ENCODE measurements around the gene PLPP6.

- TF ChIP-seq, protein P1, sequence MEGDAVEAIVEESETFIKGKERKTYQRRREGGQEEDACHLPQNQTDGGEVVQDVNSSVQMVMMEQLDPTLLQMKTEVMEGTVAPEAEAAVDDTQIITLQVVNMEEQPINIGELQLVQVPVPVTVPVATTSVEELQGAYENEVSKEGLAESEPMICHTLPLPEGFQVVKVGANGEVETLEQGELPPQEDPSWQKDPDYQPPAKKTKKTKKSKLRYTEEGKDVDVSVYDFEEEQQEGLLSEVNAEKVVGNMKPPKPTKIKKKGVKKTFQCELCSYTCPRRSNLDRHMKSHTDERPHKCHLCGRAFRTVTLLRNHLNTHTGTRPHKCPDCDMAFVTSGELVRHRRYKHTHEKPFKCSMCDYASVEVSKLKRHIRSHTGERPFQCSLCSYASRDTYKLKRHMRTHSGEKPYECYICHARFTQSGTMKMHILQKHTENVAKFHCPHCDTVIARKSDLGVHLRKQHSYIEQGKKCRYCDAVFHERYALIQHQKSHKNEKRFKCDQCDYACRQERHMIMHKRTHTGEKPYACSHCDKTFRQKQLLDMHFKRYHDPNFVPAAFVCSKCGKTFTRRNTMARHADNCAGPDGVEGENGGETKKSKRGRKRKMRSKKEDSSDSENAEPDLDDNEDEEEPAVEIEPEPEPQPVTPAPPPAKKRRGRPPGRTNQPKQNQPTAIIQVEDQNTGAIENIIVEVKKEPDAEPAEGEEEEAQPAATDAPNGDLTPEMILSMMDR (IDR thresholded peaks at IDR 0.05) = no peak
- no peak for TF ChIP-seq SIN3A (IDR thresholded peaks at IDR 0.05; ENCODE audit: borderline replicate concordance, insufficient read depth, low read depth, low read length)
- no peak for TF ChIP-seq POLR2AphosphoS5 (IDR thresholded peaks at IDR 0.05; ENCODE audit: low read depth, low read length)
- no peak for TF ChIP-seq REST (IDR thresholded peaks at IDR 0.05; ENCODE audit: insufficient read depth in 1 of 2, low read depth in 2 of 2, low read length in 1 of 2)
- TF ChIP-seq TCF7L2 (IDR thresholded peaks at IDR 0.05; ENCODE audit: low read depth, low read length) = no peak
These were observed 3.3 kb downstream of the PLPP6 start for GRCh38 chr9:4665357-4665756.
